Measurements from ENCODE around the gene IRF2.

The IRF2 gene

GRCh38 chr4:184466634-184467033 lies 7.7 kb downstream of the IRF2 start:
- FAIRE-seq (peak; percentile 87), DNase-seq (ENCODE audit: insufficient read length, low spot score) (no peak)
- TF ChIP-seq SPI1 (IDR thresholded peaks at IDR 0.05; ENCODE audit: low read depth, low read length), result no peak
- no peak for TF ChIP-seq PAX5 (IDR thresholded peaks at IDR 0.05; ENCODE audit: insufficient read depth, low read length, severe bottlenecking)
- TF ChIP-seq POLR2AphosphoS5 (IDR thresholded peaks at IDR 0.05; ENCODE audit: low read depth, low read length), result no peak
- no peak for TF ChIP-seq TAF1 (IDR thresholded peaks at IDR 0.05; ENCODE audit: low read depth, low read length)

GRCh38 chr4:184464759-184465454 lies 9.4 kb downstream of the IRF2 start:
- no peak for FAIRE-seq
- TF ChIP-seq POLR2A (IDR thresholded peaks at IDR 0.05; ENCODE audit: low read depth, low read length) (no peak), SPI1 (IDR thresholded peaks at IDR 0.05; ENCODE audit: low read depth, low read length) (no peak), POLR2AphosphoS5 (IDR thresholded peaks at IDR 0.05; ENCODE audit: low read depth, low read length) (no peak), POU2F2 (IDR thresholded peaks at IDR 0.05; ENCODE audit: low read depth, low read length) (no peak), TAF1 (IDR thresholded peaks at IDR 0.05; ENCODE audit: low read depth, low read length) (no peak), PAX5 (IDR thresholded peaks at IDR 0.05; ENCODE audit: insufficient read depth, low read length, severe bottlenecking) (no peak)
- no peak for DNase-seq (ENCODE audit: insufficient read length, low spot score)

- FAIRE-seq (peak; percentile 54), DNase-seq (ENCODE audit: insufficient read length, low spot score) (no peak)
- TF ChIP-seq SPI1 (IDR thresholded peaks at IDR 0.05; ENCODE audit: low read depth, low read length) (no peak), PAX5 (IDR thresholded peaks at IDR 0.05; ENCODE audit: insufficient read depth, low read length, severe bottlenecking) (no peak), POLR2AphosphoS5 (IDR thresholded peaks at IDR 0.05; ENCODE audit: low read depth, low read length) (no peak), POLR2A (IDR thresholded peaks at IDR 0.05; ENCODE audit: low read depth, low read length) (no peak), TAF1 (IDR thresholded peaks at IDR 0.05; ENCODE audit: low read depth, low read length) (no peak), POU2F2 (IDR thresholded peaks at IDR 0.05; ENCODE audit: low read depth, low read length) (no peak)
Measured at GRCh38 chr4:184463856-184464255, 10.5 kb downstream of the IRF2 start.

- FAIRE-seq (no peak), DNase-seq (ENCODE audit: insufficient read length, low spot score) (no peak)
- TF ChIP-seq POLR2A (IDR thresholded peaks at IDR 0.05; ENCODE audit: low read depth, low read length) (no peak), PAX5 (IDR thresholded peaks at IDR 0.05; ENCODE audit: insufficient read depth, low read length, severe bottlenecking) (no peak), TAF1 (IDR thresholded peaks at IDR 0.05; ENCODE audit: low read depth, low read length) (no peak), POU2F2 (IDR thresholded peaks at IDR 0.05; ENCODE audit: low read depth, low read length) (no peak), POLR2AphosphoS5 (IDR thresholded peaks at IDR 0.05; ENCODE audit: low read depth, low read length) (no peak)
Measured at GRCh38 chr4:184463158-184463557, 11.2 kb downstream of the IRF2 start.

- DNase-seq (ENCODE audit: insufficient read length, low spot score) (no peak), FAIRE-seq (no peak)
Measured at GRCh38 chr4:184462724-184463123, 11.6 kb downstream of the IRF2 start.

GRCh38 chr4:184461711-184462441 lies 12.5 kb downstream of the IRF2 start:
- DNase-seq (ENCODE audit: insufficient read length, low spot score), result no peak
- FAIRE-seq, result peak; percentile 72
- TF ChIP-seq PAX5 (IDR thresholded peaks at IDR 0.05; ENCODE audit: insufficient read depth, low read length, severe bottlenecking) (no peak), POU2F2 (IDR thresholded peaks at IDR 0.05; ENCODE audit: low read depth, low read length) (no peak), POLR2A (IDR thresholded peaks at IDR 0.05; ENCODE audit: low read depth, low read length) (no peak), POLR2AphosphoS5 (IDR thresholded peaks at IDR 0.05; ENCODE audit: low read depth, low read length) (no peak), TAF1 (IDR thresholded peaks at IDR 0.05; ENCODE audit: low read depth, low read length) (no peak)

More at GRCh38 chr4:184462724-184463123, 11.6 kb downstream of the IRF2 start:
- no peak for TF ChIP-seq POLR2A (IDR thresholded peaks at IDR 0.05; ENCODE audit: low read depth, low read length)
- TF ChIP-seq POLR2AphosphoS5 (IDR thresholded peaks at IDR 0.05; ENCODE audit: low read depth, low read length), result no peak
- TF ChIP-seq POU2F2 (IDR thresholded peaks at IDR 0.05; ENCODE audit: low read depth, low read length), result no peak
- no peak for TF ChIP-seq SPI1 (IDR thresholded peaks at IDR 0.05; ENCODE audit: low read depth, low read length)
- no peak for TF ChIP-seq TAF1 (IDR thresholded peaks at IDR 0.05; ENCODE audit: low read depth, low read length)

GRCh38 chr4:184460499-184461285 lies 13.7 kb downstream of the IRF2 start:
- peak; percentile 69 for FAIRE-seq
- DNase-seq (ENCODE audit: insufficient read length, low spot score), result no peak
- no peak for TF ChIP-seq PAX5 (IDR thresholded peaks at IDR 0.05; ENCODE audit: insufficient read depth, low read length, severe bottlenecking)
- TF ChIP-seq POLR2AphosphoS5 (IDR thresholded peaks at IDR 0.05; ENCODE audit: low read depth, low read length), result no peak
- no peak for TF ChIP-seq POLR2A (IDR thresholded peaks at IDR 0.05; ENCODE audit: low read depth, low read length)
- TF ChIP-seq POU2F2 (IDR thresholded peaks at IDR 0.05; ENCODE audit: low read depth, low read length), result no peak
- TF ChIP-seq TAF1 (IDR thresholded peaks at IDR 0.05; ENCODE audit: low read depth, low read length), result no peak
- no peak for TF ChIP-seq SPI1 (IDR thresholded peaks at IDR 0.05; ENCODE audit: low read depth, low read length)

- peak; percentile 76 for FAIRE-seq
- DNase-seq (ENCODE audit: insufficient read length, low spot score), result no peak
- no peak for TF ChIP-seq POU2F2 (IDR thresholded peaks at IDR 0.05; ENCODE audit: low read depth, low read length)
- no peak for TF ChIP-seq POLR2A (IDR thresholded peaks at IDR 0.05; ENCODE audit: low read depth, low read length)
- TF ChIP-seq TAF1 (IDR thresholded peaks at IDR 0.05; ENCODE audit: low read depth, low read length), result no peak
- no peak for TF ChIP-seq SPI1 (IDR thresholded peaks at IDR 0.05; ENCODE audit: low read depth, low read length)
Measured at GRCh38 chr4:184459413-184459812, 14.9 kb downstream of the IRF2 start.

- DNase-seq (ENCODE audit: insufficient read length, low spot score) (peak; percentile 27), FAIRE-seq (peak; percentile 71)
- no peak for TF ChIP-seq POU2F2 (IDR thresholded peaks at IDR 0.05; ENCODE audit: low read depth, low read length)
- no peak for TF ChIP-seq SPI1 (IDR thresholded peaks at IDR 0.05; ENCODE audit: low read depth, low read length)
- no peak for TF ChIP-seq POLR2AphosphoS5 (IDR thresholded peaks at IDR 0.05; ENCODE audit: low read depth, low read length)
- no peak for TF ChIP-seq POLR2A (IDR thresholded peaks at IDR 0.05; ENCODE audit: low read depth, low read length)
- no peak for TF ChIP-seq TAF1 (IDR thresholded peaks at IDR 0.05; ENCODE audit: low read depth, low read length)
- no peak for TF ChIP-seq PAX5 (IDR thresholded peaks at IDR 0.05; ENCODE audit: insufficient read depth, low read length, severe bottlenecking)
Measured at GRCh38 chr4:184457535-184458249, 16.7 kb downstream of the IRF2 start.

Measured in GM12891 (cell line).